H1 (cell line): Measurements from ENCODE around the gene RREB1. TPM values are rescaled to one million over a fixed set of nuclear protein-coding genes. Genes with fewer than 3 reads are reported as not detected.
A peak's percentile ranks its signal among the peaks of the same experiment; 100 is the strongest.

Experiments
- CTCF ChIA-PET: fragments of 300-600 bp; sonication (Branson Sonifier 250); formaldehyde crosslinking; loops from one replicate; lab custom pipeline; 2021; ENCODE audit not compliant: partially characterized antibody; lab: Charles Lee
- POLR2A ChIA-PET: fragments of 300-600 bp; sonication (Branson Sonifier 250); formaldehyde crosslinking; loops from one replicate; lab custom pipeline; 2021; ENCODE audit warnings: inconsistent platforms; ENCODE audit not compliant: partially characterized antibody; lab: Charles Lee
- DNase-seq, 2 experiments: peaks; one replicate each; pipeline versions ENCODE4 v3.0.0 to v3.0.0-alpha.2; 2010 to 2022; ENCODE audit warnings: low spot score in 2 of 2, low read depth in 1 of 2, mixed read lengths in 1 of 2
- FAIRE-seq: peaks from 2 replicates; lab custom pipeline; 2011; peaks lifted over from hg19 to GRCh38; lab: Jason Lieb, UNC
- H2AFZ ChIP-seq: 2 replicates; pipeline ENCODE4 v1.8.1; 2012; ENCODE audit warnings: low read length, inconsistent platforms
- H2AK5ac ChIP-seq: 2 replicates; pipeline ENCODE4 v1.6.1; 2013; ENCODE audit warnings: low read depth, low read length
- H2BK120ac ChIP-seq: replicated peaks from 2 replicates; pipeline ENCODE3; 2013; ENCODE audit warnings: low read depth, low read length, inconsistent platforms
- H2BK12ac ChIP-seq: 2 replicates; pipeline ENCODE4 v1.6.1; 2013; ENCODE audit warnings: low read depth, low read length
- H2BK15ac ChIP-seq: 2 replicates; pipeline ENCODE4 v1.6.1; 2013; ENCODE audit warnings: low read length
- H2BK20ac ChIP-seq: 2 replicates; pipeline ENCODE4 v1.6.1; 2013; ENCODE audit warnings: low read length
- H2BK5ac ChIP-seq: 2 replicates; pipeline ENCODE4 v1.6.1; 2013; ENCODE audit warnings: low read depth, low read length
- H3K14ac ChIP-seq: 2 replicates; pipeline ENCODE4 v1.6.1; 2013; ENCODE audit warnings: inconsistent platforms; ENCODE audit not compliant: insufficient read length
- H3K18ac ChIP-seq: 2 replicates; pipeline ENCODE4 v1.6.1; 2013; ENCODE audit warnings: low read length; ENCODE audit errors: extremely low read depth
- H3K23ac ChIP-seq: 2 replicates; pipeline ENCODE4 v1.6.1; 2013; ENCODE audit warnings: inconsistent platforms; ENCODE audit not compliant: insufficient read length
- H3K23me2 ChIP-seq: 2 replicates; pipeline ENCODE4 v1.6.1; 2013; ENCODE audit warnings: low read depth, low read length
- H3K27ac ChIP-seq: 2 replicates; pipeline ENCODE4 v1.6.1; 2011; ENCODE audit warnings: low read depth, low read length, inconsistent platforms
- H3K27me3 ChIP-seq, 4 experiments: replicated peaks in 1 of 4; 1 replicate in 1 of 4; 2 replicates in 3 of 4; pipeline versions ENCODE4 v1.6.1 to v1.8.1; 2011 to 2013; ENCODE audit warnings: low read length in 3 of 4, mild to moderate bottlenecking in 3 of 4, inconsistent platforms in 2 of 4, mixed read lengths in 2 of 4, moderate library complexity in 1 of 4; ENCODE audit not compliant: control insufficient read depth in 3 of 4, insufficient read depth in 3 of 4; ENCODE audit errors: extremely low read depth in 1 of 4
- H3K36me3 ChIP-seq, 4 experiments: 2 replicates each; pipeline versions ENCODE4 v1.6.1 to v1.8.1; 2011 to 2013; ENCODE audit warnings: mild to moderate bottlenecking in 4 of 4, low read length in 3 of 4, moderate library complexity in 2 of 4, control low read depth in 1 of 4, inconsistent platforms in 1 of 4; ENCODE audit not compliant: insufficient read depth in 4 of 4, control insufficient read depth in 2 of 4
- H3K4ac ChIP-seq: replicated peaks from 2 replicates; pipeline ENCODE3; 2013; ENCODE audit warnings: low read length, low read depth, mixed read lengths, inconsistent platforms; ENCODE audit not compliant: insufficient read length
- H3K4me1 ChIP-seq, 4 experiments: replicated peaks in 1 of 4; 1 replicate in 1 of 4; 2 replicates in 3 of 4; pipeline versions ENCODE4 v1.6.1 to v1.8.1; 2011 to 2013; ENCODE audit warnings: low read length in 3 of 4, inconsistent platforms in 2 of 4, mixed read lengths in 1 of 4; ENCODE audit not compliant: insufficient read depth in 4 of 4, control insufficient read depth in 3 of 4
- H3K4me2 ChIP-seq, 2 experiments: 2 replicates each; pipeline versions ENCODE4 v1.6.1 to v1.8.1; 2011 to 2013; ENCODE audit warnings: low read depth in 2 of 2, low read length in 2 of 2, control low read depth in 1 of 2, inconsistent platforms in 1 of 2, mild to moderate bottlenecking in 1 of 2; ENCODE audit not compliant: insufficient read depth in 1 of 2
- H3K4me3 ChIP-seq, 4 experiments: fragments of 200-600, 300-600 bp in 1 of 4; sonication (generic), shearing (Covaris generic), sonication (Bioruptor Twin) in 1 of 4; 2 replicates each; pipeline versions ENCODE4 v1.5.1 to v1.8.1; 2011 to 2016; ENCODE audit warnings: low read length in 4 of 4, low read depth in 3 of 4, control low read depth in 2 of 4, inconsistent platforms in 2 of 4, mild to moderate bottlenecking in 2 of 4, mixed read lengths in 1 of 4, moderate library complexity in 1 of 4; ENCODE audit not compliant: insufficient read depth in 2 of 4; ENCODE audit errors: extremely low read depth in 1 of 4
- H3K56ac ChIP-seq: replicated peaks from 2 replicates; pipeline ENCODE3; 2013; ENCODE audit warnings: low read depth, mild to moderate bottlenecking, mixed read lengths, low read length, inconsistent platforms; ENCODE audit not compliant: insufficient read length
- H3K79me1 ChIP-seq: 2 replicates; pipeline ENCODE4 v1.6.1; 2013; ENCODE audit warnings: low read depth, low read length, control low read depth
- H3K79me2 ChIP-seq, 2 experiments: 2 replicates each; pipeline versions ENCODE4 v1.6.1 to v1.8.1; 2012 to 2013; ENCODE audit warnings: low read length in 2 of 2, mild to moderate bottlenecking in 2 of 2, inconsistent platforms in 1 of 2; ENCODE audit not compliant: insufficient read depth in 2 of 2, control insufficient read depth in 1 of 2
- H3K9ac ChIP-seq, 4 experiments: replicated peaks in 1 of 4; 1 replicate in 1 of 4; 2 replicates in 3 of 4; pipeline versions ENCODE4 v1.6.1 to v1.8.1; 2011 to 2013; ENCODE audit warnings: low read depth in 3 of 4, low read length in 3 of 4, control low read depth in 2 of 4, mild to moderate bottlenecking in 2 of 4, moderate library complexity in 2 of 4, inconsistent platforms in 1 of 4; ENCODE audit errors: extremely low read depth in 1 of 4
- H3K9me3 ChIP-seq, 2 experiments: 2 replicates each; pipeline versions ENCODE4 v1.6.1 to v1.8.1; 2012 to 2013; ENCODE audit warnings: mild to moderate bottlenecking in 2 of 2, moderate library complexity in 2 of 2, control low read depth in 1 of 2, inconsistent platforms in 1 of 2, low read depth in 1 of 2, low read length in 1 of 2, mixed read lengths in 1 of 2; ENCODE audit not compliant: insufficient read depth in 2 of 2
- H4K20me1 ChIP-seq, 2 experiments: replicated peaks in 1 of 2; 2 replicates each; pipeline versions ENCODE3 to v1.8.1; 2011 to 2013; ENCODE audit warnings: inconsistent platforms in 2 of 2, low read length in 2 of 2, mild to moderate bottlenecking in 1 of 2; ENCODE audit not compliant: insufficient read depth in 2 of 2, control insufficient read depth in 1 of 2
- H4K5ac ChIP-seq: 2 replicates; pipeline ENCODE4 v1.6.1; 2013; ENCODE audit warnings: low read length, low read depth, mixed read lengths, inconsistent platforms; ENCODE audit not compliant: insufficient read length
- H4K8ac ChIP-seq: 2 replicates; pipeline ENCODE4 v1.8.0; 2013; ENCODE audit warnings: mild to moderate bottlenecking, moderate library complexity, low read length, inconsistent platforms; ENCODE audit not compliant: insufficient read depth; ENCODE audit errors: extremely low read depth
- H4K91ac ChIP-seq: replicated peaks from 2 replicates; pipeline ENCODE3; 2013; ENCODE audit warnings: low read length, mixed read lengths, inconsistent platforms; ENCODE audit not compliant: insufficient read length
- RFX5 ChIP-seq: IDR thresholded peaks from 2 replicates; pipeline ENCODE4 v1.6.1; 2011; ENCODE audit warnings: low read depth, low read length, improper control_type of control experiment, borderline replicate concordance
- TAF1 ChIP-seq: IDR thresholded peaks from 2 replicates; pipeline ENCODE4 v1.6.1; 2011; ENCODE audit warnings: mild to moderate bottlenecking, low read depth, low read length
- TBP ChIP-seq: IDR thresholded peaks from 2 replicates; pipeline ENCODE4 v1.6.1; 2011; ENCODE audit warnings: low read depth, low read length, improper control_type of control experiment
- WGBS, 2 experiments: shearing (Covaris generic) in 1 of 2; methylation state at CpG; one replicate each; pipeline versions ENCODE4 v1.1.6 to v1.1.7; 2013 to 2015; ENCODE audit warnings: low lambda C conversion rate in 2 of 2, mixed read lengths in 2 of 2, inconsistent platforms in 1 of 2, low coverage in 1 of 2, missing lambda C conversion rate in 1 of 2; ENCODE audit not compliant: insufficient replicate concordance in 2 of 2, insufficient coverage in 1 of 2, insufficient read length in 1 of 2; ENCODE audit errors: extremely low coverage in 1 of 2, missing lambda C conversion rate in 1 of 2; 5-methylcytosine and 5-hydroxymethylcytosine counted together
- long read RNA-seq, 2 experiments: library from RNA in 1 of 2; library from capped mRNA in 1 of 2; stranded (forward); transcript quantifications; one replicate each; pipeline ENCODE4 v2.0.0, GENCODE V29; 2021; ENCODE audit warnings: inconsistent platforms in 1 of 2
- polyA minus RNA-seq, 3 experiments: library from RNA; depleted of rRNA, polyadenylated mRNA; stranded (reverse); fragments of >200 nt; gene quantifications; 1 replicate in 2 of 3; 2 replicates in 1 of 3; pipeline ENCODE4 v1.2.3, GENCODE V29; 2011
- polyA plus RNA-seq, 7 experiments: library from polyadenylated mRNA; depleted of rRNA in 3 of 7; stranded (reverse) in 5 of 7; unstranded in 2 of 7; fragments of >200 nt in 5 of 7; fragments of 200-250 nt in 2 of 7; gene quantifications; 1 replicate in 5 of 7; 2 replicates in 1 of 7; 4 replicates in 1 of 7; pipeline versions ENCODE4 v1.2.1 to v1.2.3, GENCODE V29; 2011 to 2013; ENCODE audit warnings: missing spikeins in 2 of 7, mixed read lengths in 2 of 7
- total RNA-seq: library from RNA; stranded (reverse); fragmentation: NEBNext Ultra II Directional; extraction: Animal tissue kit (Norgen Biotek cat#: 25700); gene quantifications from 2 replicates; pipeline ENCODE4 v1.2.1, GENCODE V29; 2021

RREB1 gene, protein sequence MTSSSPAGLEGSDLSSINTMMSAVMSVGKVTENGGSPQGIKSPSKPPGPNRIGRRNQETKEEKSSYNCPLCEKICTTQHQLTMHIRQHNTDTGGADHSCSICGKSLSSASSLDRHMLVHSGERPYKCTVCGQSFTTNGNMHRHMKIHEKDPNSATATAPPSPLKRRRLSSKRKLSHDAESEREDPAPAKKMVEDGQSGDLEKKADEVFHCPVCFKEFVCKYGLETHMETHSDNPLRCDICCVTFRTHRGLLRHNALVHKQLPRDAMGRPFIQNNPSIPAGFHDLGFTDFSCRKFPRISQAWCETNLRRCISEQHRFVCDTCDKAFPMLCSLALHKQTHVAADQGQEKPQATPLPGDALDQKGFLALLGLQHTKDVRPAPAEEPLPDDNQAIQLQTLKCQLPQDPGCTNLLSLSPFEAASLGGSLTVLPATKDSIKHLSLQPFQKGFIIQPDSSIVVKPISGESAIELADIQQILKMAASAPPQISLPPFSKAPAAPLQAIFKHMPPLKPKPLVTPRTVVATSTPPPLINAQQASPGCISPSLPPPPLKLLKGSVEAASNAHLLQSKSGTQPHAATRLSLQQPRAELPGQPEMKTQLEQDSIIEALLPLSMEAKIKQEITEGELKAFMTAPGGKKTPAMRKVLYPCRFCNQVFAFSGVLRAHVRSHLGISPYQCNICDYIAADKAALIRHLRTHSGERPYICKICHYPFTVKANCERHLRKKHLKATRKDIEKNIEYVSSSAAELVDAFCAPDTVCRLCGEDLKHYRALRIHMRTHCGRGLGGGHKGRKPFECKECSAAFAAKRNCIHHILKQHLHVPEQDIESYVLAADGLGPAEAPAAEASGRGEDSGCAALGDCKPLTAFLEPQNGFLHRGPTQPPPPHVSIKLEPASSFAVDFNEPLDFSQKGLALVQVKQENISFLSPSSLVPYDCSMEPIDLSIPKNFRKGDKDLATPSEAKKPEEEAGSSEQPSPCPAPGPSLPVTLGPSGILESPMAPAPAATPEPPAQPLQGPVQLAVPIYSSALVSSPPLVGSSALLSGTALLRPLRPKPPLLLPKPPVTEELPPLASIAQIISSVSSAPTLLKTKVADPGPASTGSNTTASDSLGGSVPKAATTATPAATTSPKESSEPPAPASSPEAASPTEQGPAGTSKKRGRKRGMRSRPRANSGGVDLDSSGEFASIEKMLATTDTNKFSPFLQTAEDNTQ (N-terminal part only)
- total RNA-seq = 30.9 and 34.7 TPM in 2 replicates
- 3.9 and 5.6 TPM in 2 replicates for polyA plus RNA-seq (2011; rRNA removed)
- polyA plus RNA-seq (2011; cell fraction: cytosol; rRNA removed) = 3.5 TPM
- 13.6 TPM for polyA plus RNA-seq (2011; cell fraction: nucleus; rRNA removed)
- polyA plus RNA-seq (2012, experiment 1 of 2) = 11.3 to 15.9 TPM (median 12.9 TPM) in 4 replicates
- 5.0 TPM for polyA plus RNA-seq (2012, experiment 2 of 2)
- polyA plus RNA-seq (2013, experiment 1 of 2) = 10.9 TPM
- polyA plus RNA-seq (2013, experiment 2 of 2) = 10.1 TPM
- polyA minus RNA-seq (2011; rRNA and poly(A)+ RNA removed) = 19.3 and 22.7 TPM in 2 replicates
- 17.1 TPM for polyA minus RNA-seq (2011; cell fraction: cytosol; rRNA and poly(A)+ RNA removed)
- 21.1 TPM for polyA minus RNA-seq (2011; cell fraction: nucleus; rRNA and poly(A)+ RNA removed)
- long read RNA-seq, experiment 1, partial matches to known transcripts = 2 of 14 reads
- long read RNA-seq, experiment 1, other reads (novel, unspliced or antisense) = 12 of 14 reads
- long read RNA-seq, experiment 2 = 0 reads

DNA sequence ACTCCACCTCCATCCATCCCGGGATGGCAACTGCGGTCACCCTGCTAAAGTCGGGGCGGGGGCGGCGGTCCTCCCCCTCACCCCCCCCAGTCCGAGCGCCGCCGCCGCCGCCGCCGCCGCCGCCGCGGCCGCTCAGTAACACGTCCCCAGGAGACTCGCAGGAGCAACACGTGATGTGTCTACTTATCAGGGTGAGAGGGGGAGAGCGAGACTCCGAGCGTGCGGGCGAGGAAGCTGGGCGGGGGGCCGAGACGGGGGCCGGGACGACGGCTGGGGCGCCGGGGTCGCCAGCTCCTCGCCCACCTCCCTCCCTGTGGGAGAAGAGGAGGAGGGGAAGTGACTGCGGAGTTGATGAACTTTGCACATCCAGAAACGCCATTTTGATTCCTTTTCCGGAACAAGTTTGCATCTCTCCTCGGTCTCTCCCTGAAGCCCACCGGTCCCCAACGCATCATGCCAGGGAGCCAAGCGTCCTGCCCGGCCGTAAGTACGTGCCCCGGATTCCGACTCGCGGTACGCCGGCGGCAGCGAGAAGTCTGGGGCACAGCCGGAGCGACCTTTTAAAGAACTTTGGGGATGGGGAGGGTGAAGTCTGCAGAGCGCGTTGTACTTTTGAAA is at the start of gene RREB1:
Gene RREB1 (plus strand): TSS at position 384 of the 618 bp plus-strand sequence. CDS start 73,951 bp downstream, outside the sequence.
- no peak for FAIRE-seq
- Histone ChIP-seq H3K4me3 (peak within 1 kb of the TSS; percentile 88 to 100 (median 96)), H2AFZ (peak within 1 kb of the TSS; percentile 93), H2BK20ac (no peak within 1 kb of the TSS), H2BK15ac (0 out of 2 replicates have a peak within 1 kb of the TSS, but pooled peaks have one; percentile 95), H3K18ac (peak within 1 kb of the TSS; percentile 95), H2BK5ac (peak within 1 kb of the TSS; percentile 88; the same call in 1 of the 2 replicates), H4K5ac (peak within 1 kb of the TSS; percentile 94), H2BK12ac (peak within 1 kb of the TSS; percentile 96), H4K91ac (peak within 1 kb of the TSS; percentile 99), H3K23me2 (peaks cover 7% of the 10 kb centered on the region; the same call in 1 of the 2 replicates), H2BK120ac (peak within 1 kb of the TSS; percentile 67), H3K79me2 (peaks cover 5 to 33% of the 10 kb centered on the region in 2 experiments; a peak in 3 of 4 replicates), H3K4ac (peak within 1 kb of the TSS; percentile 93), H3K23ac (no peak within 1 kb of the TSS), H3K14ac (peak within 1 kb of the TSS; percentile 58), H3K4me2 (peak within 1 kb of the TSS; percentile 73 to 96), H3K9ac (peak within 1 kb of the TSS; percentile 73 to 80 (median 77)), H3K9me3 (no peaks in the 10 kb centered on the region), H3K4me1 (peaks cover 6 to 14% (median 7%) of the 10 kb centered on the region in 4 experiments), H2AK5ac (no peak within 1 kb of the TSS), H4K8ac (peak within 1 kb of the TSS; percentile 91), H3K36me3 (no peaks in the 10 kb centered on the region), H3K27me3 (peaks cover 0 to 27% (median 12%) of the 10 kb centered on the region in 4 experiments; a peak in 6 of 7 replicates), H3K56ac (peak within 1 kb of the TSS; percentile 89), H3K79me1 (peaks cover 1% of the 10 kb centered on the region; the same call in 1 of the 2 replicates), H3K27ac (no peak within 1 kb of the TSS), H4K20me1 (peaks cover 11 to 18% of the 10 kb centered on the region in 2 experiments)
- ChIA-PET CTCF (no interaction called here), POLR2A (interaction anchor here (0.7 to 2.3 kb wide), 10 partner anchors 9 to 383 kb away, joined by 3 to 11 read pairs (median 3); no protein-coding TSS in a partner anchor)
- DNase-seq = peak in 1 of 2 experiments; percentile 74
- 3% methylated on average over 22 of the region's 59 CpGs; no CpG with 5 or more reads in 1 of the 2 experiments for WGBS, 2 experiments
- TF ChIP-seq RFX5 = no peak
- peak; percentile 10 for TF ChIP-seq TAF1
- TF ChIP-seq TBP = no peak
